G401.6 (cell line): Measurements from ENCODE around the gene WIPF2.
"Not testable (repeated sequence)": the region's sequence is repeated elsewhere in the genome, so short reads cannot be mapped to it uniquely, and the experiment has no call there.

Experiments used
- FAIRE-seq: peaks from 2 replicates; lab custom pipeline; 2012; peaks lifted over from hg19 to GRCh38; lab: Jason Lieb, UNC

The WIPF2 gene

DNA sequence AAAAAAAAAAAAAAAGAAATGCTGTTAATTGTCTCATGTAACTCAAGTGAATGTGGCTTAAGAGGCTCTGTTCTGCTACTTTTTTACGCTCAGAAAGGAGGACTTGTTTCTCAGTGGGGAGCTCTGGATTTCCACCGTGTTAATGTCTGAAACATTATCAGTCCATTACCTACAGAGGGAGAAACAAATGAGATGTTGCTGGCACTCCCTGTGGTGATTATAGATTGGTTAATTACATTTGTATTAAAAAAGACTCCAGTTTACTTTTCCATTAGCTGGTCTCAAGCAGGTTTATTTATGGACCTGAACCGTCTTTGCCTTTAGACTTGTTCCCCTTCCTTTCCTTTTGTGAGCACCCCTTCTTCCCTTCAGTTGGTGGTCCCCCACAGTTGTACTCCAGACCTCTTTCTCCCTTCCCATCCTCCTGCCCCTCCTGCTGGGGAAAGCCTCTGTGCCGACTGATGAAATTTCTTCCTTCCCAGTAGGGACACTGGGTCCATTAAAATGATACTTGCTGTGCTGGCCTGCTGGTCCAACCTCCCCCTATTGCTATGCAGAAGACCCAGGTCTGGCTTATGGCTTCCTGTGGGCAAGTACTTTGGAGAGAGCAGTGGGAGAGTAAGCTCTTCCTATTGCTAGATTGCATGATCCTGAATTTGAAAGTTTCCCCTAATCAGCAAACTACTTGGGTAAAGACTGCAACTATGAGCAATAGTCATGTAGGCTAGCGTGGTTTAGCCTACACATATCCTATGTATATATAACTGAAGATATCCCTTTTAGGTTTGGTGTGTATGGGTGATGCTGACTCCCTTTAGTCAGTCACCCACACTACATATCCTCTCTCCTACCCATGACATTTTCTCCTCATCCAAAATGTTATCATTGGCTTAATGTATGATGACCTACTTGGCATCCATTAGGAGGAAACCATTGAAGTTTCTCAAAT is 76.7 kb downstream of the WIPF2 start:
- no peak for FAIRE-seq

GRCh38 chr17:40297511-40297910 is 78.4 kb downstream of the WIPF2 start:
- FAIRE-seq = no peak

- no peak for FAIRE-seq
These were observed 79.6 kb downstream of the WIPF2 start for GRCh38 chr17:40298726-40299125.

DNA sequence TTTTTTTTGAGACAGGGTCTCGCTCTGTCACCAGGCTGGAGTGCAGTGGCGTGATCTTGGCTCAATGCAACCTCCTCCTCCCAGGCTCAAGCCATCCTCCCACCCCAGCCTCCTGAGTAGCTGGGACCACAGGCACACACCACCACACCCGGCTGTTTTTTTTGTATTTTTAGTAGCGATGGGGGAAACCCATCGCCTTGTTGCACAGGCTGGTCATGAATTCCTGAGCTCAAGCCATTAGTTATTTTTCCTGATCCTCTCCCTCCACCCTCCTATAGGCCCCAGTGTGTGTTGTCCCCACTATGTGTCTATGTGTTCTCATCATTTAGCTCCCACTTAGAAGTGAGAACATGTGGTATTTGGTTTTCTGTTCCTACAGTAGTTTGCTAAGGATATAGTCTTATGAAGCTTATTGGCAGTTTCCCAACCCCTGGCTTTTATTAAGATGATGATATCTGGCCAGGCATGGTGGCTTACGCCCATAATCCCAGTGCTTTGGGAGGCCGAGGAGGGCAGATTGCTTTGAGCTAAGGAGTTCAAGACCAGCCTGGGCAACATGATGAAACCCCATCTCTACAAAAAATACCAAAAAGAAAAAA is 80.2 kb downstream of the WIPF2 start:
- FAIRE-seq = not testable (repeated sequence)

GRCh38 chr17:40301315-40301714 is 82.2 kb downstream of the WIPF2 start:
- FAIRE-seq = no peak

GRCh38 chr17:40303009-40303657 is 84.0 kb downstream of the WIPF2 start:
- peak; percentile 77 for FAIRE-seq

DNA sequence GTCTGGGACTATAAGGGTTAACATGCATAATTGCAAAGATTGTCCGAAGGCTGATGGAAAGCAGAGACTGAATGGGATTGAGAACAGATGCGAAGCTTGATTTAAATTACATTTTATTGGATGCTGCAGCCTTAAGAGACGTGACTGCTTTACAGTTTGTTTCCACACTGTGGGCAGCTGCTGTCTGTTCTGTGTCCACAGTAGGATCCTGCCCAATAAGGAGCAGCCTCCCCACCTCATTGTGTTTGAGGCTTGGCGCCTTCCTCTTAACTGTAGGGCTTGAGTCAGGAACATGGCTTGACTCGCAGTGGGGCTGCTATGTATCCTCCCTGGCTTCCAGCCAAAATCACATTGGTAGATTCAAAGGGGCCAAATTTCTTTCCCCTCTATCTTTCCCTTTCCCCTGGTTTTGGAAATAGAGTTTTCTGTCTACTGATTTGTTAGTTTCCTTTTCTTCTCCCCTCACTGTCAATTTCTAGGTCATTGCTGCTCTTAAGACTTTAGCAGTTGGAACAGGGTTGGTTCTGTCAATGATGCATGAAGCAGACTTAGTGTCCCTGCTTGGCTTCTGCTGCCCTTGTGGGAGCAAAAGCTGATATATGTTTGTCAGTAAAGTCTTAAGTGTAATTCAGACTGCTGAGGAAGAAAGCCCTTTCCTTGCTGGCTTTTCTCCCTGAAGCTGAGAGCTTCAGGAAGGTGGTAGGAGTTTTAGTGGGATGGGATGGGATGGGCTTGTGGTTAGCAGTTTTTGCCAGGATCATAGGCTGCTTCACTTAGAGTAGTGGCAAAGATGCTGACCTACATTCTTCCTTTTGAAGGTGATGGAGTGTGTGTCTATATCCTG is 84.8 kb downstream of the WIPF2 start:
- FAIRE-seq = no peak

DNA sequence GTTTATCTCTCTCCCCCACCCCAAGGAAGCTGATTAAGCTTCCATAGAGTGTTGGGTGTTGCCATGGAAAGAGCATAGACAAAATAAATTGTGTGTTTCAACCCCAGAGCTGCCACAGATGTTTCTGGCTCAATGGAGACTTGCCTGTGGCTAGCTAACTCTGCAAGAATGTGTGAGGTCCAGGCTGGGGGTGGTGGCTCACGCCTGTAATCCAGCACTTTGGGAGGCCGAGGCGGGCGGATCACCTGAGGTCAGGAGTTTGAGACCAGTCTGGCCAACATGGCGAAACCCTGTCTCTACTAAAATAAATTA is 85.4 kb downstream of the WIPF2 start:
- not testable (repeated sequence) for FAIRE-seq

GRCh38 chr17:40304866-40305265 is 85.8 kb downstream of the WIPF2 start:
- not testable (repeated sequence) for FAIRE-seq

DNA sequence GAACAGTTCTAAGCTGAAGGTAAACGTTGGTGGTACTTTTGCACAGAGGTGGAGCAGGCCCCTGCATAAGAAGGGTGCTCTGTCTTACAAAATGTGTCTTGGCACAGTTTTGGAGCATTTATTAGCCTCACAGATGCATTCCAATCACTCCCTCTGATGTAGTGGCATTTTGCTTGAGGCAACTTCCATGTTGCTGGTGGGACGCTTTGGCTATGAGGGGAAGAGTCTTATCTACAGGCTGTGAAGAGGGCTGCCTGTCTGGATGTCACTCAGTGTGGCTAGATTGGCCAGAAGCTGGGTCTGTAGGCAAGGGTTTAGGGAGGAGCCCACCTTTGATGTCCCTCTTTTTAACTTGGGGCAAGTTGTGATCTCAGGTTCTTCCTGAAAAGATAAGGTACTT is 87.3 kb downstream of the WIPF2 start:
- no peak for FAIRE-seq

DNA sequence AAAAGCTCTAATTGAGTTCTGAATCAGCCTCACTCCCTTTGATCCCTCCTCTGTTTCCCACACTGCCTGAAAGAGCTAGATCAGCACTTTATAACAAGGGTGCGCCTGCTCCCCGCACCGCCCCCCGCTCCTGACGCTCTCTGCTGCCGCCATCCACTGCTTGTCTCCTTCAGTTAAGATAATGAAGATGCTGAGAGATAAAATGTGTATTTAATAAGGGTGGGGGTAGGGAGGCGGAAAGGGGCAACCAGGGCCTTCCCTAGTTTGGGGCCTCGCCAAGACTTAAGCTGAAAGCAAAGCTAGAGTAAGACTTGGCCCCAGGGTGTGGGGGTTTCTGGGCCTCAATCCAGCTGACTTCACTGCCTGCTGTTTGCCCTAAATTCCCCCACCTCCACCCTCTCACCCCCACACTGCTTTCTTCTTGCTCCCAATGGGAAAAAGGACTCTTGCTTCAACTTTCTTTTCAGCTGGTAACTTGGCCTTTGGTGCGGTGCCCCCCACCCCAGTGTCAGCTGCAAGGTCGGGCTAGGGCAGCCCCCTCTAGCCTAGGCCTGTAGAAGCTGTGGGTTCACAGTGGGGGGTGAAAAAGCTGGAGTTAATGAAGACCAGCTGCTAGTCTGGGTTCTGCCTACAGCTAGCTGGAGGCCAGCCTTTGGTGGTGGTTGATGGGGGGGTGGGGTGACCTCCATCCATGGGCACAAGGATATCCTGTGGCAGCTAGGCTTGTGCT is 88.1 kb downstream of the WIPF2 start:
- no peak for FAIRE-seq

DNA sequence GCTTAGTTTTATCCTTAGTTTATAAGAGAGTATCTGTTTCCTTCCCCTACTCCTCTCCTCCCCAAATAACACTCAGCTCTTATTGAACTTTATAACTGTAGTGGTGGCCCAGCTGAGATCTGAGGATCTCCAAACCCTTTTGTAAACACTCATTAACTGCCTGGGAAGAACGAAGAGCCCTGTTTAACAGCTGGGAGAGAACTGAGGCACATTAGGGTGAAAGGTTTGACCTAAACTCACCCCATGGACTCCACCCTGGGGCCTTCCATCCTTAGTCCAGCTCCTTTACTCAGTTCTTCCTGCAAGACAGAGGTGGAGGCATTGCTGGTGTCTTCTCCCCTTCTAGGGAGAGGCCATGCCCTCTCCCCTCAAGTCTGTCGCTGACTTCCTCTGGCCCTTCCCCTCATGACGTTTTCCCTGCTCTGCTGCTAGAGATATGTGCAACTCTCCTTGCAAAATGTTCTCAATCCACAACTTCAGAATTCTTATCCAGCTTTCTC is 88.7 kb downstream of the WIPF2 start:
- FAIRE-seq = no peak

- FAIRE-seq = no peak
These were observed 90.2 kb downstream of the WIPF2 start, which contains the start of gene RARA for GRCh38 chr17:40309031-40309948. Gene RARA (plus strand): TSS chr17:40309180. CDS start chr17:40331219, 22,039 bp downstream.

- FAIRE-seq = no peak
These were observed 90.9 kb downstream of the WIPF2 start for GRCh38 chr17:40309949-40310510.

GRCh38 chr17:40310882-40311391 is 91.8 kb downstream of the WIPF2 start:
- FAIRE-seq = no peak

- FAIRE-seq = no peak
These were observed 92.5 kb downstream of the WIPF2 start for GRCh38 chr17:40311575-40311974.

- FAIRE-seq = no peak
These were observed 93.1 kb downstream of the WIPF2 start for GRCh38 chr17:40312131-40312731.

DNA sequence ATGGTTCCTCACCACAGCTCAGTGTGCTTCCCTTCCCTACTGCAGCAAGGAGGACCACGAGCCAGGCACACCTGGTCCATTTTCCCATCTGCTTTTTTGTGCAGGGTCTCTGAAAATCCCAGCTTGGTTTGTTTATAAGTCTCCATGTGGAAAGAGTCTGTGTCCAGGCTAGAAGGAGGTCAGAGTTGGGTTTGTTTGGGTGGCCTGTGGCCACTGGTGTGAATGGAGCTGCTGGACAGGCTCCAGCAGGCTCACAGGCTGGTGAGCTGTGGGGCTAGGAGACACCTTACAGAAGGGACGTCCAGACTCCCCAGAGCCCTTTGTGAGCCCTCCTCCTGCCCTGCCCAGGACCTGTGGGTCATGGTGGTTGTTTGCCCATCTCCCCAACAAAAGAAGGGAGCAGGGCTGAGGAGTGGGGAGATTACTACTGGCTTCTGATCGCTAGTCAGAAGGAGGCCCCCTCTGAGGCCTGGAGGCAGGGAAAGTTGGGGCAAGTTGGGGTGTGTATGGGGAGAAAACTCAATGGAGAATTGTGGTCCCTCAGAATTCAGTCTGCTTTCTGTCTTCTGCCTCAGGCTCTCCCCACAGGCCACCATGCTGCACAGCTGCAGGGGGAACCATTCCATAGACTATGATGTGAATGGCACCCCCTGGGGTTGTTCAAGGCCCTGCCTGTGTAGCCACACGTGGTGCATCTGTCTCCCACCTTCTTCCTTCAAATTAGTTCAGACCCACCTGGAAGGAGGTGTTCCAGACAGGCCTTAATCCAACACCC is 94.0 kb downstream of the WIPF2 start:
- FAIRE-seq = no peak
